IMR-90 (cell line): ENCODE results near the gene SMIM22. TPM values are rescaled to one million over a fixed set of nuclear protein-coding genes. Genes with fewer than 3 reads are reported as not detected.

Experiments used
- ATAC-seq: fragments of 200-7000 bp; cut with Tn5 transposase; 2 replicates; pipeline ENCODE4 v1.9.1; 2020; ENCODE audit warnings: low read depth, mild to moderate bottlenecking, moderate library complexity
- BruUV-seq: library from RNA; stranded (reverse); fragments of 400-500 nt; replicated peaks from 2 replicates; lab custom pipeline; 2021; lab: Mats Ljungman, UMichigan
- CTCF ChIA-PET: fragments of 300-600 bp; formaldehyde crosslinking; extraction: SDS; loops from one replicate; lab custom pipeline; 2021; ENCODE audit warnings: antibody characterized with exemption; lab: Yijun Ruan, JAX
- POLR2A ChIA-PET: fragments of 300-600 bp; sonication (Branson Sonifier 250); formaldehyde crosslinking; loops from one replicate; lab custom pipeline; 2022; ENCODE audit warnings: antibody characterized with exemption; ENCODE audit not compliant: unreplicated experiment; lab: Charles Lee
- DNase-seq: peaks from one replicate; pipeline ENCODE4 v3.0.0; 2013
- H2AFZ ChIP-seq: replicated peaks from 2 replicates; pipeline ENCODE3; 2013; ENCODE audit warnings: low read length, mild to moderate bottlenecking; ENCODE audit not compliant: poor library complexity
- H2AK5ac ChIP-seq: 2 replicates; pipeline ENCODE4 v1.6.1; 2013; ENCODE audit warnings: low read depth, low read length, inconsistent platforms
- H2AK9ac ChIP-seq: replicated peaks from 2 replicates; pipeline ENCODE3; 2013; ENCODE audit warnings: mild to moderate bottlenecking, low read depth, low read length, moderate library complexity; ENCODE audit not compliant: poor library complexity
- H2BK120ac ChIP-seq: 2 replicates; pipeline ENCODE4 v1.6.1; 2013; ENCODE audit warnings: low read depth, low read length, inconsistent platforms
- H2BK15ac ChIP-seq: 3 replicates; pipeline ENCODE4 v1.6.1; 2013; ENCODE audit warnings: low read depth, low read length, inconsistent platforms
- H2BK20ac ChIP-seq: 2 replicates; pipeline ENCODE4 v1.6.1; 2013; ENCODE audit warnings: low read depth, mild to moderate bottlenecking, inconsistent platforms, low read length, moderate library complexity
- H2BK5ac ChIP-seq: 2 replicates; pipeline ENCODE4 v1.6.1; 2013; ENCODE audit warnings: mild to moderate bottlenecking, low read depth, low read length, inconsistent platforms; ENCODE audit not compliant: poor library complexity, severe bottlenecking
- H3K14ac ChIP-seq: replicated peaks from 2 replicates; pipeline ENCODE4 v1.6.1; 2013; ENCODE audit warnings: low read depth, low read length, inconsistent platforms
- H3K18ac ChIP-seq: 2 replicates; pipeline ENCODE4 v1.6.1; 2013; ENCODE audit warnings: low read depth, low read length, control low read depth
- H3K23ac ChIP-seq: 2 replicates; pipeline ENCODE4 v1.6.1; 2013; ENCODE audit warnings: low read depth, low read length, inconsistent platforms
- H3K27ac ChIP-seq: 2 replicates; pipeline ENCODE4 v1.5.1; 2013; ENCODE audit warnings: mild to moderate bottlenecking, control low read depth, low read length; ENCODE audit not compliant: insufficient read depth
- H3K27me3 ChIP-seq: 2 replicates; pipeline ENCODE4 v1.6.1; 2013; ENCODE audit warnings: low read length; ENCODE audit not compliant: control insufficient read depth, insufficient read depth
- H3K36me3 ChIP-seq: 2 replicates; pipeline ENCODE4 v1.6.1; 2013; ENCODE audit warnings: low read length, mixed read lengths; ENCODE audit not compliant: control insufficient read depth, insufficient read depth
- H3K4ac ChIP-seq: 2 replicates; pipeline ENCODE4 v1.6.1; 2013; ENCODE audit warnings: low read depth, low read length, inconsistent platforms
- H3K4me1 ChIP-seq: 2 replicates; pipeline ENCODE4 v1.6.1; 2013; ENCODE audit warnings: low read length, mixed read lengths; ENCODE audit not compliant: control insufficient read depth, insufficient read depth
- H3K4me2 ChIP-seq: 2 replicates; pipeline ENCODE4 v1.6.1; 2013; ENCODE audit warnings: low read depth, mild to moderate bottlenecking, control low read depth, low read length, moderate library complexity
- H3K4me3 ChIP-seq: 2 replicates; pipeline ENCODE4 v1.5.1; 2013; ENCODE audit warnings: low read depth, mild to moderate bottlenecking, control low read depth, low read length, moderate library complexity; ENCODE audit not compliant: insufficient read depth
- H3K56ac ChIP-seq: 2 replicates; pipeline ENCODE4 v1.6.1; 2013; ENCODE audit warnings: low read length, inconsistent platforms; ENCODE audit not compliant: insufficient read depth; ENCODE audit errors: extremely low read depth
- H3K79me1 ChIP-seq, 2 experiments: 2 replicates each; pipeline ENCODE4 v1.6.1; 2013; ENCODE audit warnings: low read length in 2 of 2, inconsistent platforms in 1 of 2, low read depth in 1 of 2
- H3K9ac ChIP-seq: 2 replicates; pipeline ENCODE4 v1.6.1; 2013; ENCODE audit warnings: low read depth, low read length, control low read depth
- H3K9me1 ChIP-seq: 2 replicates; pipeline ENCODE4 v1.6.1; 2013; ENCODE audit warnings: low read length, inconsistent platforms; ENCODE audit not compliant: insufficient read depth
- H3K9me3 ChIP-seq: 2 replicates; pipeline ENCODE4 v1.6.1; 2013; ENCODE audit warnings: low read length; ENCODE audit not compliant: control insufficient read depth, insufficient read depth
- H4K20me1 ChIP-seq: 2 replicates; pipeline ENCODE4 v1.6.1; 2013; ENCODE audit warnings: low read length, inconsistent platforms; ENCODE audit not compliant: insufficient read depth
- H4K5ac ChIP-seq: 2 replicates; pipeline ENCODE4 v1.6.1; 2013; ENCODE audit warnings: mild to moderate bottlenecking, low read depth, low read length, control low read depth
- H4K8ac ChIP-seq, 2 experiments: 2 replicates each; pipeline ENCODE4 v1.6.1; 2013; ENCODE audit warnings: low read depth in 2 of 2, low read length in 2 of 2, control low read depth in 1 of 2, inconsistent platforms in 1 of 2
- H4K91ac ChIP-seq: 2 replicates; pipeline ENCODE4 v1.6.1; 2013; ENCODE audit warnings: low read depth, low read length, inconsistent platforms; ENCODE audit not compliant: insufficient read depth
- BHLHE40 ChIP-seq: fragments of 150-350 bp; IDR thresholded peaks from 2 replicates; pipeline ENCODE4 v1.6.1; 2016; ENCODE audit warnings: mild to moderate bottlenecking, low read depth, low read length
- CEBPB ChIP-seq: IDR thresholded peaks from 2 replicates; pipeline ENCODE4 v1.6.1; 2012; ENCODE audit warnings: low read depth, low read length, improper control_type of control experiment
- CHD1 ChIP-seq: IDR thresholded peaks from 2 replicates; pipeline ENCODE4 v1.6.1; 2012; ENCODE audit warnings: low read depth, low read length, improper control_type of control experiment
- CTCF ChIP-seq: conservative IDR thresholded peaks from 2 replicates; pipeline ENCODE4 v1.5.1; 2012; ENCODE audit warnings: mild to moderate bottlenecking, low read depth, low read length, improper control_type of control experiment
- ELK1 ChIP-seq: fragments of 150-350 bp; IDR thresholded peaks from 2 replicates; pipeline ENCODE4 v1.6.1; 2016; ENCODE audit warnings: low read depth, mild to moderate bottlenecking, low read length, moderate library complexity, borderline replicate concordance
- FOS ChIP-seq: fragments of 150-350 bp; IDR thresholded peaks from 2 replicates; pipeline ENCODE4 v1.6.1; 2016; ENCODE audit warnings: low read depth, low read length
- MAFK ChIP-seq: IDR thresholded peaks from 2 replicates; pipeline ENCODE4 v1.6.1; 2012; ENCODE audit warnings: low read depth, low read length, improper control_type of control experiment
- MXI1 ChIP-seq: IDR thresholded peaks from 2 replicates; pipeline ENCODE4 v1.6.1; 2012; ENCODE audit warnings: low read depth, mild to moderate bottlenecking, low read length, moderate library complexity, borderline replicate concordance
- NFE2L2 ChIP-seq: fragments of 150-350 bp; IDR thresholded peaks from 2 replicates; pipeline ENCODE4 v1.6.1; 2016; ENCODE audit warnings: low read depth, mild to moderate bottlenecking, low read length
- POLR2A ChIP-seq: IDR thresholded peaks from 2 replicates; pipeline ENCODE4 v1.6.1; 2012; ENCODE audit warnings: mild to moderate bottlenecking, low read depth, low read length
- RAD21 ChIP-seq: IDR thresholded peaks from 2 replicates; pipeline ENCODE4 v1.6.1; 2012; ENCODE audit warnings: low read length, improper control_type of control experiment
- RCOR1 ChIP-seq: IDR thresholded peaks from 2 replicates; pipeline ENCODE4 v1.6.1; 2012; ENCODE audit warnings: mild to moderate bottlenecking, low read length, improper control_type of control experiment; ENCODE audit not compliant: insufficient replicate concordance
- RFX5 ChIP-seq: IDR thresholded peaks from 2 replicates; pipeline ENCODE4 v1.8.0; 2012; ENCODE audit warnings: low read depth, mild to moderate bottlenecking, low read length, moderate library complexity
- SMC3 ChIP-seq: fragments of 150-350 bp; IDR thresholded peaks from 2 replicates; pipeline ENCODE4 v1.6.1; 2016; ENCODE audit warnings: low read depth, mild to moderate bottlenecking, antibody characterized with exemption, low read length, moderate library complexity
- USF2 ChIP-seq: fragments of 150-350 bp; IDR thresholded peaks from 2 replicates; pipeline ENCODE4 v1.6.1; 2017; ENCODE audit warnings: mild to moderate bottlenecking, antibody characterized with exemption, low read length, low read depth
- WGBS, 2 experiments: methylation state at CpG; one replicate each; pipeline versions ENCODE4 v1.1.5 to v1.1.7; 2013; ENCODE audit warnings: missing lambda C conversion rate in 2 of 2; ENCODE audit not compliant: insufficient read length in 1 of 2; ENCODE audit errors: extremely low coverage in 2 of 2; 5-methylcytosine and 5-hydroxymethylcytosine counted together
- dilution Hi-C: fragments of 300-500 bp; cut with HindIII; formaldehyde crosslinking; loops from one replicate; pipeline ENCODE4 v1.14.3; 2018; ENCODE audit warnings: low sequenced_read_pairs; ENCODE audit not compliant: unreplicated experiment
- in situ Hi-C: fragments of 300-500 bp; cut with MboI; formaldehyde crosslinking; loops from 3 replicates; pipeline ENCODE4 v1.14.3; 2019; ENCODE audit warnings: low sequenced_read_pairs, inconsistent platforms, mixed read lengths
- intact Hi-C: fragments of 100-400 bp; cut with micrococcal nuclease; formaldehyde crosslinking; loops from 2 replicates; pipeline ENCODE4 v1.10.0; 2022
- polyA plus RNA-seq, 3 experiments: library from polyadenylated mRNA; depleted of rRNA; stranded (reverse); fragments of >200 nt; gene quantifications; 2 replicates each; pipeline ENCODE4 v1.2.3, GENCODE V29; 2012; ENCODE audit warnings: low replicate concordance in 1 of 3
- total RNA-seq: library from RNA; depleted of rRNA; stranded (reverse); fragments of >200 nt; gene quantifications from 2 replicates; pipeline ENCODE4 v1.2.3, GENCODE V29; 2012

Gene SMIM22
- total and polyA plus RNA-seq, 2 of the 4 experiments (the other 2 are of a cell fraction) = not detected

GRCh38 chr16:4771646-4772045, 23.5 kb upstream of the SMIM22 start:
- ATAC-seq = no peak
- no CpG with 5 or more reads among the region's 3 CpGs for WGBS, 2 experiments
- in situ Hi-C loops = no loop called here
- no peak overlapping the region for H2BK5ac ChIP-seq
- no peak for DNase-seq
- no peak overlapping the region for H3K4me3 ChIP-seq
- H3K36me3 ChIP-seq = no peaks in the 10 kb centered on the region
- peaks cover 2% of the 10 kb centered on the region; the same call in 1 of the 2 replicates for H3K4me1 ChIP-seq
- H3K79me1 ChIP-seq = peaks cover 0 to 7% of the 10 kb centered on the region in 2 experiments; a peak in 3 of 4 replicates
- H2AK5ac ChIP-seq = no peak overlapping the region
- H3K27ac ChIP-seq = no peak overlapping the region
- peaks cover 6% of the 10 kb centered on the region for H3K9me1 ChIP-seq
- CTCF ChIA-PET = no interaction called here
- no peak overlapping the region for H2BK20ac ChIP-seq
- H4K8ac ChIP-seq = no peak overlapping the region
- H3K4ac ChIP-seq = no peak overlapping the region
- H3K14ac ChIP-seq = no peak overlapping the region
- no peak overlapping the region for H3K4me2 ChIP-seq
- no peak overlapping the region for H3K9ac ChIP-seq
- BruUV-seq = no TSS peak
- H3K18ac ChIP-seq = no peak overlapping the region
- H2BK120ac ChIP-seq = no peak overlapping the region
- intact Hi-C loops = no loop called here
- POLR2A ChIA-PET = no interaction called here
- no peak overlapping the region for H4K91ac ChIP-seq
- H3K27me3 ChIP-seq = 0 out of 2 replicates have a peak, but pooled peaks cover 2% of the 10 kb centered on the region
- H3K9me3 ChIP-seq = no peaks in the 10 kb centered on the region
- TF ChIP-seq USF2 (no peak), RFX5 (no peak), MXI1 (no peak), CEBPB (no peak), CHD1 (no peak), MAFK (no peak), ELK1 (no peak), POLR2A (no peak), BHLHE40 (no peak), NFE2L2 (no peak), FOS (no peak), CTCF (no peak), SMC3 (no peak), RAD21 (no peak), RCOR1 (no peak)
- H2AFZ ChIP-seq = no peak overlapping the region
- no peak overlapping the region for H2BK15ac ChIP-seq
- no peak overlapping the region for H2AK9ac ChIP-seq
- no peak overlapping the region for H4K5ac ChIP-seq
- no peak overlapping the region for H3K23ac ChIP-seq
- no peak overlapping the region for H3K56ac ChIP-seq
- dilution Hi-C loops = no loop called here
- H4K20me1 ChIP-seq = no peaks in the 10 kb centered on the region
